LNCaP clone FGC (cell line): ENCODE measurements around the gene DCLK2.

ENCODE experiments used
- DNase-seq: peaks from one replicate; pipeline ENCODE4 v3.0.0-alpha.2; 2011; ENCODE audit warnings: low read depth
- H3K4me3 ChIP-seq: 2 replicates; pipeline ENCODE4 v1.5.1; 2011; ENCODE audit warnings: mild to moderate bottlenecking, low read depth, low read length, control low read depth
- TF ChIP-seq, protein P1 (sequence below): IDR thresholded peaks from 2 replicates; pipeline ENCODE4 v1.5.1; 2012; ENCODE audit warnings: mild to moderate bottlenecking; ENCODE audit not compliant: control insufficient read depth, insufficient read depth; ENCODE audit errors: extremely low read depth

Gene DCLK2

DNA sequence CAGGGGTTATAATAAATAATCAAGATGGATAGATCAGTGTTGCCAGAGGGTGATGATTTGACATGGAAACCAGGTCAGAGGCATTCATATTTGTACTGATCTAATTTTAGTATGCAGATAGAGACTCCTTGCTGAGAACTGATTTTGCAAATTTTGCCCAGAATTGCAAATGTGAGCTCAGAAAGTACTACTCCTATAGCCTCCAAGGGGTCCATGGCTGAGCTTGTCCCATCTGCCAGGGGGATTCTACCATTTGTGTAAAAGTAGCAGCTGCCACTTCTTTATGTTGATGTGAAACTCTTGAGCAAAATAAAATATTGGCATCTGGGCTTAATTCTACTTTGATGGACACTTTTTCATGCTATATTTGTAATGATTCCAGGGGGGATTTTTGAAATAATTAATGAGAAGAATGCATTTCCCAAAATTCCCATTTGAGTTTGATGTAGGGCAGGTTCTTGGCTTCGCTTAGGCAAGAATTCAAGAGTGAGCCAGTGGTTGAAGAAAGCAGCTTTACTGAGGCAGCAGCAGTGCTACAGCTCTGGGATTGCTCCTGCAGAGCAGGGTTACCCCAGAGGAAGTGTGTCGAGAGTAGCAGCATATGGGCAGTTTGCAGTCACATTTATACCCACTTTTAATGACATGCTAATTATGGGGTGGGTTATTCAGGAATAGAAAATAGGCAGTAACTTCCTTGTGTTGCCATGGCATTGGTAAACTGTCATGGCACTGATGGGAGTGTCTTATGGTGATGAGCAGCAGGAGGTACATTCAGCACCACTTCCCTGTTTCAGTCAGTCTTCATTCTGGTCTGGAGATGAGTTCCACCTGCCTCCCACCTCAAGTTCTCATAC is 38.7 kb upstream of the DCLK2 start:
- no peak for DNase-seq
- TF ChIP-seq, protein P1, sequence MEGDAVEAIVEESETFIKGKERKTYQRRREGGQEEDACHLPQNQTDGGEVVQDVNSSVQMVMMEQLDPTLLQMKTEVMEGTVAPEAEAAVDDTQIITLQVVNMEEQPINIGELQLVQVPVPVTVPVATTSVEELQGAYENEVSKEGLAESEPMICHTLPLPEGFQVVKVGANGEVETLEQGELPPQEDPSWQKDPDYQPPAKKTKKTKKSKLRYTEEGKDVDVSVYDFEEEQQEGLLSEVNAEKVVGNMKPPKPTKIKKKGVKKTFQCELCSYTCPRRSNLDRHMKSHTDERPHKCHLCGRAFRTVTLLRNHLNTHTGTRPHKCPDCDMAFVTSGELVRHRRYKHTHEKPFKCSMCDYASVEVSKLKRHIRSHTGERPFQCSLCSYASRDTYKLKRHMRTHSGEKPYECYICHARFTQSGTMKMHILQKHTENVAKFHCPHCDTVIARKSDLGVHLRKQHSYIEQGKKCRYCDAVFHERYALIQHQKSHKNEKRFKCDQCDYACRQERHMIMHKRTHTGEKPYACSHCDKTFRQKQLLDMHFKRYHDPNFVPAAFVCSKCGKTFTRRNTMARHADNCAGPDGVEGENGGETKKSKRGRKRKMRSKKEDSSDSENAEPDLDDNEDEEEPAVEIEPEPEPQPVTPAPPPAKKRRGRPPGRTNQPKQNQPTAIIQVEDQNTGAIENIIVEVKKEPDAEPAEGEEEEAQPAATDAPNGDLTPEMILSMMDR, result no peak
- no peak overlapping the region for H3K4me3 ChIP-seq

GRCh38 chr4:150044517-150044916 is 33.7 kb upstream of the DCLK2 start:
- H3K4me3 ChIP-seq, result no peak overlapping the region
- no peak for DNase-seq
- TF ChIP-seq, protein P1, result no peak

GRCh38 chr4:150045410-150045809 is 32.8 kb upstream of the DCLK2 start:
- no peak overlapping the region for H3K4me3 ChIP-seq
- DNase-seq, result no peak
- TF ChIP-seq, protein P1, result no peak

DNA sequence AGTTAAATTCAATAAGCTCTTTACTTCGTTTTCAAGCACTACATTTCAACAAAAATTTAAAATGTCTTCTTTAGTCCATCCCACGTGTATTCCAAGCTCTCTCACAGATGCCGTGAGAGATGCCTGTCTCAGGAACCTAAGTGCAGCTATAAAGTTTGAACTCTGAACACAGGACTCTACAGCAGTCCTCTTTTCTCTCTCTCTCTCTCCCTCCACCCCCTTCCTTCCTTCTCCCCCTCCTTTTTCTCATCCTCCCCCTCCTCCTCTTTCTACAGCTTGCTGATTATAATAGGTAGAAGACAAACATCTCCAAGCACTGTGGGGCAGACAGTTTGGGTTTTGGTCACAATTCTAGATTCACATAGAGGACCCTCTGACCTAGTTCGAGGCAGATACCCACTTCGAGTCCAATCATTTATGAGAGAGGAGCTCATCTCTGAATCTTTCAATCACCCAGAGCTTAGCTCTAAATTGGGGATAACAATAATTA is 31.5 kb upstream of the DCLK2 start:
- no peak overlapping the region for H3K4me3 ChIP-seq
- no peak for DNase-seq
- TF ChIP-seq, protein P1, result no peak

GRCh38 chr4:150047546-150047945 is 30.7 kb upstream of the DCLK2 start:
- DNase-seq, result no peak
- TF ChIP-seq, protein P1, result no peak
- H3K4me3 ChIP-seq, result no peak overlapping the region

- no peak for DNase-seq
- H3K4me3 ChIP-seq, result no peak overlapping the region
- TF ChIP-seq, protein P1, result no peak
Observed at GRCh38 chr4:150049682-150050081, 28.6 kb upstream of the DCLK2 start.
